RWPE2 (cell line): ENCODE data around the gene FAM107B.

Source experiments
- ATAC-seq: fragments of 200-7000 bp; cut with Tn5 transposase; 3 replicates; pipeline ENCODE4 v1.9.1; 2021; ENCODE audit warnings: low read depth
- DNase-seq: peaks from one replicate; pipeline ENCODE4 v3.0.0-alpha.2; 2020; ENCODE audit warnings: low spot score
- H3K27ac ChIP-seq: fragments of 450-650 bp; 2 replicates; pipeline ENCODE4 v1.5.1; 2017; ENCODE audit warnings: mild to moderate bottlenecking; ENCODE audit not compliant: poor library complexity, severe bottlenecking
- H3K27me3 ChIP-seq: fragments of 250-450 bp; sonication (Bioruptor Pico); 2 replicates; pipeline ENCODE4 v1.5.1; 2021; ENCODE audit warnings: mild to moderate bottlenecking, moderate library complexity; ENCODE audit not compliant: insufficient read depth, poor library complexity, severe bottlenecking
- H3K36me3 ChIP-seq: fragments of 250-450 bp; sonication (Bioruptor Pico); 2 replicates; pipeline ENCODE4 v1.5.1; 2020; ENCODE audit warnings: low read depth, mild to moderate bottlenecking, moderate library complexity
- H3K4me1 ChIP-seq: fragments of 250-450 bp; sonication (Bioruptor Pico); 2 replicates; pipeline ENCODE4 v1.5.1; 2021; ENCODE audit warnings: mild to moderate bottlenecking, moderate library complexity; ENCODE audit not compliant: insufficient read depth, poor library complexity, severe bottlenecking
- H3K4me3 ChIP-seq: fragments of 250-450 bp; sonication (Bioruptor Pico); 2 replicates; pipeline ENCODE4 v1.5.1; 2021; ENCODE audit warnings: mild to moderate bottlenecking, moderate library complexity; ENCODE audit not compliant: severe bottlenecking
- H3K9me3 ChIP-seq: fragments of 250-450 bp; sonication (Bioruptor Pico); 2 replicates; pipeline ENCODE4 v1.5.1; 2021; ENCODE audit warnings: mild to moderate bottlenecking, moderate library complexity; ENCODE audit not compliant: severe bottlenecking
- CTCF ChIP-seq: fragments of 450-650 bp; IDR thresholded peaks from one replicate; pipeline ENCODE4 v1.5.1; 2017; ENCODE audit warnings: mild to moderate bottlenecking, moderate library complexity; ENCODE audit not compliant: poor library complexity, severe bottlenecking

The FAM107B gene

GRCh38 chr10:14540062-14540461 is 234.6 kb downstream of the FAM107B start:
- ATAC-seq, result no peak
- Histone ChIP-seq H3K27ac (no peak overlapping the region), H3K27me3 (no peaks in the 10 kb centered on the region), H3K4me3 (no peak overlapping the region), H3K4me1 (no peaks in the 10 kb centered on the region), H3K9me3 (no peaks in the 10 kb centered on the region), H3K36me3 (no peaks in the 10 kb centered on the region)
- no peak for TF ChIP-seq CTCF
- no peak for DNase-seq

GRCh38 chr10:14539176-14539575 is 235.5 kb downstream of the FAM107B start:
- DNase-seq (no peak), ATAC-seq (no peak)
- no peaks in the 10 kb centered on the region for H3K27me3 ChIP-seq
- TF ChIP-seq CTCF, result no peak
- H3K27ac ChIP-seq, result no peak overlapping the region
- no peaks in the 10 kb centered on the region for H3K4me1 ChIP-seq
- no peaks in the 10 kb centered on the region for H3K9me3 ChIP-seq
- no peak overlapping the region for H3K4me3 ChIP-seq
- no peaks in the 10 kb centered on the region for H3K36me3 ChIP-seq

DNA sequence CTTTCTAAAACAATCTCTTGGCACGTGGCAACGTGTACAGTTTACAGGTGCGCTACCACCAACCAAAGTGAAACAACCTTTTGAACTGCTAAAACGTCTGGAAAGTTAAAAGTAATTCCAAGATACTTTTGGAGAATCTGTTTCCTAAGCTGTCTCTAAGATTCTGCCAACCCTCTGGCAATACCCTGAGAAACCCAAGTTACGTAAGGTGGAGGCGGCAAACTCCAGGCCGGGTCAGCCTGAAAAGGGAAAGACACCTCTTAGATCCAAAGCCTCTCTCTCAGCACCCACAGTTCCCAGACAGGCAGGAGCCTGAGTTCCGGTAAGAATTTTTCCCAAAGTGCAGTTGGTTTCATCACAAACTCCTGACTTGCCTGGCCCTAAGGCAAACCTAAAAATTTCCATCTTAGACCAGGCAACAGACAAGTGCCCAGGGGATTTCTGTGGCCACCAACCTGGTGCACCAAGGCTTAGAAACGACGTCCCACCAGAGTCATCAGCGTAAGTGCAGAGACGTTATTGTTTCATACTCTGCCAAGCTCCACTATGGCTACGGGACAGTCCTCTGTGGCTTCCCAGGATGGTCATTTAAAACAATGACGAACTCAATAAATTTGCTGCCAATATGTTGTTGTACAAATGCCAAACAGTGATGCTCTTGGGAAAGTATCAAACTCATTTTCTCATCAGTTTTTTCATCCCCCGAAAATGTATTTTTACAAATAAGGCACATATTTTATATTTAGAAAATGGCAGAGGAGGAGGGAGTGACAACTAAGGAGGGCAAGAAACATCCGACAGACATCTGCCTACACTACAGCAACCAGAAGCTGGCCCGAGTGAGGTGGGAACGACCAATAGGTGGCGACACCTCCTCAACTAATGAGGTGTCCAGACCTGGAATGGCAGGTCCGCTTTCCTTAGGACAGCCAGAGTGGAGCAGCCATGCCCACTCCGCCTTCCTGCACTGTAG is 238.2 kb downstream of the FAM107B start:
- H3K27ac ChIP-seq, result no peak overlapping the region
- H3K4me3 ChIP-seq, result no peak overlapping the region
- no peaks in the 10 kb centered on the region for H3K36me3 ChIP-seq
- DNase-seq, result no peak
- H3K27me3 ChIP-seq, result no peaks in the 10 kb centered on the region
- H3K4me1 ChIP-seq, result peaks cover 13% of the 10 kb centered on the region
- ATAC-seq, result peak; percentile 63
- H3K9me3 ChIP-seq, result no peaks in the 10 kb centered on the region
- TF ChIP-seq CTCF, result peak; percentile 54

GRCh38 chr10:14535457-14536130 is 239.1 kb downstream of the FAM107B start:
- H3K4me1 ChIP-seq, result peaks cover 13% of the 10 kb centered on the region
- no peak overlapping the region for H3K27ac ChIP-seq
- no peaks in the 10 kb centered on the region for H3K9me3 ChIP-seq
- TF ChIP-seq CTCF, result no peak
- ATAC-seq (no peak), DNase-seq (no peak)
- H3K4me3 ChIP-seq, result no peak overlapping the region
- no peaks in the 10 kb centered on the region for H3K36me3 ChIP-seq
- no peaks in the 10 kb centered on the region for H3K27me3 ChIP-seq

DNA sequence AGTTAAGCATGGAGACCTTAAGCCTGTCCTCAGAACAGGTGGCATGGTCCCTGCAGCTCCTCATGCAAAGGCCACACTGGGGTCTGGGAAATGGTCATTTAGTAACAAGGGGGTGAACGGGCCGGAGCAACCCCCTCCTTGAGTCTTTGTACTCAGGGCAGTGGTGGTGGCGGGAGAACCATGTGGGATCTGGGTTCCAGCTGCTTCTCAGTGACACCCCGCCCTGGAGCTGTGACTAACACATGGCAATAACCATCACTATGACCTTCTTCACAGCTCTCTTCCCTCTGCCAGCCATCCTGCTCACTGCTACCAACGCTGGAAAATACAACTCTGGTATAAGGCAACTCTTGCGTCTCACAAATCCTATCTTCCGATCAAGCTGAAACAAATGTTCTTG is 240.5 kb downstream of the FAM107B start:
- no peak for TF ChIP-seq CTCF
- DNase-seq, result no peak
- ATAC-seq, result no peak
- Histone ChIP-seq H3K27me3 (no peaks in the 10 kb centered on the region), H3K9me3 (no peaks in the 10 kb centered on the region), H3K27ac (no peak overlapping the region), H3K4me1 (peaks cover 13% of the 10 kb centered on the region), H3K36me3 (peaks cover 7% of the 10 kb centered on the region; the same call in 1 of the 2 replicates), H3K4me3 (no peak overlapping the region)
